Stimulated activated CD8-positive, alpha-beta memory T cell treated with anti-CD3 and anti-CD28 coated beads, Interleukin-12 subunit alpha, Interleukin-12 subunit beta, amount 100 ng/mL, for 24 hours (primary cell): ENCODE measurements around the gene PPP2R2B.

Experiments
- DNase-seq: peaks from one replicate; pipeline ENCODE4 v3.0.0-alpha.2; 2020; ENCODE audit errors: extremely low read depth

The PPP2R2B gene

GRCh38 chr5:146653560-146653959 lies 225.0 kb downstream of the PPP2R2B start:
- no peak for DNase-seq

GRCh38 chr5:146652547-146652946 lies 226.0 kb downstream of the PPP2R2B start:
- no peak for DNase-seq

- DNase-seq: no peak
These were observed 230.8 kb downstream of the PPP2R2B start for GRCh38 chr5:146647656-146648199.

- DNase-seq: no peak
These were observed 232.1 kb downstream of the PPP2R2B start for GRCh38 chr5:146646441-146646840.

- no peak for DNase-seq
These were observed 233.2 kb downstream of the PPP2R2B start for GRCh38 chr5:146645342-146645741.

- no peak for DNase-seq
These were observed 233.7 kb downstream of the PPP2R2B start for GRCh38 chr5:146644831-146645230.

GRCh38 chr5:146643776-146644175 lies 234.8 kb downstream of the PPP2R2B start:
- DNase-seq: no peak

- no peak for DNase-seq
These were observed 236.1 kb downstream of the PPP2R2B start for GRCh38 chr5:146642410-146642809.

- DNase-seq: no peak
These were observed 236.6 kb downstream of the PPP2R2B start for GRCh38 chr5:146641941-146642340.

- no peak for DNase-seq
These were observed 238.2 kb downstream of the PPP2R2B start for GRCh38 chr5:146640285-146640896.

GRCh38 chr5:146635443-146635842 lies 243.1 kb downstream of the PPP2R2B start:
- DNase-seq: no peak

GRCh38 chr5:146633323-146633764 lies 245.2 kb downstream of the PPP2R2B start:
- DNase-seq: no peak

- DNase-seq: no peak
These were observed 245.8 kb downstream of the PPP2R2B start for GRCh38 chr5:146632620-146633322.

- no peak for DNase-seq
These were observed 248.1 kb downstream of the PPP2R2B start for GRCh38 chr5:146630472-146630871.

- DNase-seq: no peak
These were observed 249.6 kb downstream of the PPP2R2B start for GRCh38 chr5:146628950-146629349.

GRCh38 chr5:146626936-146627335 lies 251.6 kb downstream of the PPP2R2B start:
- DNase-seq: no peak

GRCh38 chr5:146624179-146624578 lies 254.4 kb downstream of the PPP2R2B start:
- DNase-seq: no peak

GRCh38 chr5:146623666-146624065 lies 254.9 kb downstream of the PPP2R2B start:
- no peak for DNase-seq

- no peak for DNase-seq
These were observed 255.5 kb downstream of the PPP2R2B start for GRCh38 chr5:146623009-146623408.

- DNase-seq: no peak
These were observed 256.2 kb downstream of the PPP2R2B start for GRCh38 chr5:146622391-146622790.

- DNase-seq: no peak
These were observed 257.9 kb downstream of the PPP2R2B start for GRCh38 chr5:146620669-146621051.

- DNase-seq: no peak
These were observed 258.4 kb downstream of the PPP2R2B start for GRCh38 chr5:146620031-146620668.

GRCh38 chr5:146618434-146618833 lies 260.1 kb downstream of the PPP2R2B start:
- no peak for DNase-seq
